Activated T-cell treated with anti-CD3 and anti-CD28 coated beads, Interleukin-2, amount 50 U/mL, for 4 hours (primary cell): ENCODE data around the gene DNHD1. TPM values are rescaled to one million over a fixed set of nuclear protein-coding genes. Genes with fewer than 3 reads are reported as not detected.

Experiments
- ATAC-seq, 2 donors: fragments of 200-7000 bp; cut with Tn5 transposase; one replicate each; pipeline ENCODE4 v1.10.0; 2021
- DNase-seq: peaks from one replicate; pipeline ENCODE4 v3.0.0-alpha.2; 2020
- H3K27me3 Mint-ChIP-seq: one replicate; pipeline ENCODE4 v1.8.0; 2021; ENCODE audit warnings: low read depth, mixed read lengths
- H3K36me3 Mint-ChIP-seq: one replicate; pipeline ENCODE4 v1.8.0; 2022; ENCODE audit warnings: mixed read lengths; ENCODE audit not compliant: insufficient read depth
- H3K4me1 Mint-ChIP-seq: one replicate; pipeline ENCODE4 v1.8.0; 2021; ENCODE audit warnings: low read depth, mixed read lengths
- H3K4me3 Mint-ChIP-seq: one replicate; pipeline ENCODE4 v1.8.0; 2021; ENCODE audit warnings: mild to moderate bottlenecking, moderate library complexity, mixed read lengths
- H3K9me3 Mint-ChIP-seq: one replicate; pipeline ENCODE4 v1.8.0; 2021; ENCODE audit warnings: mixed read lengths
- total RNA-seq, 3 donors: library from RNA; stranded (reverse); gene quantifications; one replicate each; pipeline ENCODE4 v1.2.1, GENCODE V29; 2021

Gene DNHD1
- total RNA-seq, 3 donors from 2014 or later, result 6.0 to 6.7 (median 6.1) TPM

DNA sequence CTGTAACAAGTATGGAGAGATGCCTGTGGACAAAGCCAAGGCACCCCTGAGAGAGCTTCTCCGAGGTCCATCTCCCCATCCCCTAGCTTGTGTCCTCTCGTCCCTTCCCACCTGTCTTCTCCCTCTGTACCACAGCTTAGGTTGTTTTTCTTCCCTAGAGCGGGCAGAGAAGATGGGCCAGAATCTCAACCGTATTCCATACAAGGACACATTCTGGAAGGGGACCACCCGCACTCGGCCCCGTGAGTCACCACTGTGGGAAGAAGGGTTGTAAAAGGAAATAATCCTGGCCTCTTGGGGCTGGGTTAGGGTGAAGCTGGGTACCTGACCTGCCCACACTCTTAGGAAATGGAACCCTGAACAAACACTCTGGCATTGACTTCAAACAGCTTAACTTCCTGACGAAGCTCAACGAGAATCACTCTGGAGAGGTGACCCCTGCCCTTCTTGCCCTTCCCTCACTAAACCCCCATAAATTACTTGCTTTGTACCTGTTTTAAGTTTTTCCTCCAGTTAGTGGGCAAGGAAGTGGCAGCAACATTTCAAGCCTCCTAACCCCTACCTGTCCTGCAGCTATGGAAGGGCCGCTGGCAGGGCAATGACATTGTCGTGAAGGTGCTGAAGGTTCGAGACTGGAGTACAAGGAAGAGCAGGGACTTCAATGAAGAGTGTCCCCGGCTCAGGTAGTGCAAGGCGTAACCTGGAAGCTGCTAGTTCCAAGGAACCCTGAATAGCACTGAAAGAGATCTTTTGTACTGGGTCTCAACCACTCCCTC lies 111.8 kb downstream of the DNHD1 start:
- ATAC-seq, result no peak
- Mint-ChIP-seq H3K4me3 (no peak overlapping the region), H3K27me3 (no peaks in the 10 kb centered on the region), H3K4me1 (peaks cover 38% of the 10 kb centered on the region), H3K9me3 (no peaks in the 10 kb centered on the region), H3K36me3 (peaks cover 27% of the 10 kb centered on the region)
- no peak for DNase-seq

DNA sequence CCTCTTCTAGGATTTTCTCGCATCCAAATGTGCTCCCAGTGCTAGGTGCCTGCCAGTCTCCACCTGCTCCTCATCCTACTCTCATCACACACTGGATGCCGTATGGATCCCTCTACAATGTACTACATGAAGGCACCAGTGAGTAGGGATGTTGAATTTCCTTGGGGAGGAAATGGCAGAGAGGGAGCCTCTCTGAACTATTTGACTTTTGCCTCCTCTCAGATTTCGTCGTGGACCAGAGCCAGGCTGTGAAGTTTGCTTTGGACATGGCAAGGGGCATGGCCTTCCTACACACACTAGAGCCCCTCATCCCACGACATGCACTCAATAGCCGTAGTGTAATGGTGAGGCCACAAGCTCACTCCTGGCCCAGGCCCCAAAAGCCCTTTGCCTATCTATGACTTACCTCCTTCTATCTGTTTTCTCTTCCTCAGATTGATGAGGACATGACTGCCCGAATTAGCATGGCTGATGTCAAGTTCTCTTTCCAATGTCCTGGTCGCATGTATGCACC lies 112.5 kb downstream of the DNHD1 start:
- Mint-ChIP-seq H3K36me3 (peaks cover 27% of the 10 kb centered on the region), H3K27me3 (no peaks in the 10 kb centered on the region), H3K4me3 (no peak overlapping the region), H3K9me3 (no peaks in the 10 kb centered on the region), H3K4me1 (peaks cover 38% of the 10 kb centered on the region)
- ATAC-seq (no peak), DNase-seq (no peak)

DNA sequence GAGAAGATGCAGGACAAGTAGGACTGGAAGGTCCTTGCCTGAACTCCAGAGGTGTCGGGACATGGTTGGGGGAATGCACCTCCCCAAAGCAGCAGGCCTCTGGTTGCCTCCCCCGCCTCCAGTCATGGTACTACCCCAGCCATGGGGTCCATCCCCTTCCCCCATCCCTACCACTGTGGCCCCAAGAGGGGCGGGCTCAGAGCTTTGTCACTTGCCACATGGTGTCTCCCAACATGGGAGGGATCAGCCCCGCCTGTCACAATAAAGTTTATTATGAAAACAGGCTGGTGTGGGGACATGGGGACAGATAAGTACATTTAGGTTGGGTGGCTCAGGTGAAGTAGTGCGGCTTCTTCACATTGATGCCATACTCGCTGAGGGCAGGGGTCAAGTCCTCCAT lies 113.5 kb downstream of the DNHD1 start:
- Mint-ChIP-seq H3K4me1 (peaks cover 39% of the 10 kb centered on the region), H3K36me3 (peaks cover 34% of the 10 kb centered on the region), H3K27me3 (no peaks in the 10 kb centered on the region), H3K4me3 (peak overlapping the region; percentile 91), H3K9me3 (no peaks in the 10 kb centered on the region)
- no peak for ATAC-seq
- DNase-seq, result no peak

DNA sequence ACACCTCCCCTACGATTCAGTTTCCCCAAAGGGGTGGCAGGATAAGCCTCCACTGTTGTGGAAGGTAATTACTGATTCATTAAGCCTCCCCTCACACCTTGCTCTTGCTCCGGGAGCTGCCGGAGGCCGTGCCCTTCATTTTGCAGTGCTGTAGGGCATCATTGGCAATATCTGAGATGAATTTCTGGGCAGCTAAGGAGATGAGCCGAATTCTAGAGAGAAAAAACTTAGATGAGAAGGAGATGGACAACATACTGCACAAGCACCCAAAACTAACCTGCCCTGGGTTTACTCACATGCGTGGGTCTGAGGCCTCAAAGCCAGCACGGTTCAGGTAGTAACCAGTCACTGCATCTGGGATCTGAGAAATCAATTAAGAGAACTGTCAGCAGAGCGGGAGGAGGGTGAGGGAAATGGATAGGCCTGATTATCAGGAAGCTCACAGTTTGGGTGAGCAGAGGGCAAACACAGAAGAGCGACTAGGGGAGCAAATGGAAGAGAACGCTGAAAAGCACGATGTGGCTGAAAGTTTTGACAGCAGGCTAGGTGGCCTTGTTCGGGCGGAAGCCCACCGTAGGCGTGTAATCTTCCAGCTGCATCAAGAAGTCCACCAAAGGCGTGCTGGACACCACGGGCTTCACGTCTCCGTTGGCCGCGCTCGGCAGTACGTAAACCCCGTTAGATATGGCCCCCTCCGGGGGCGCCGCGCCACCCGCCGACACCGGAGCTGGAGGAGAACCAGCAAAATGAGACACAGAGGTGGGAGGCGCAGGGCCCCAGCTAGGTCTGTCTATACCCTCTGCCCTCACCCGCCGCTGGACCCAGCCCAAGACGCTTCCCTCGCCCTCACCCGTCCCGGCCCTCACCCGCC lies 114.2 kb downstream of the DNHD1 start:
- peaks cover 44% of the 10 kb centered on the region for H3K4me1 Mint-ChIP-seq

DNA sequence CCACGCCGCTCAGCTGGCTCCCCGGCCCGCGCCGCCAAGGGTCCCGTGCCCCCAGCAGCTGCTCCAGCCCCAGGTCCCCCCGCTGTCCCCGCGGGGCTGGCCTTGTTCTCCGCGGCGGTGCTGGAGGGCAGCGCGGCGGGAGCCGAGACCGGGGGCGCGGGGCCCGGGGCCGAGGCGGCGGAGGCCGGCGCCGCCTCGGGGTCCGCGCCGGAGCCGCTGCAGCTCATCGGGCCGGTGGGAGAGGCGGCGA lies 114.8 kb downstream of the DNHD1 start:
- Mint-ChIP-seq H3K27me3 (no peaks in the 10 kb centered on the region), H3K36me3 (peaks cover 40% of the 10 kb centered on the region), H3K4me1 (peaks cover 47% of the 10 kb centered on the region), H3K4me3 (peak overlapping the region; percentile 91), H3K9me3 (no peaks in the 10 kb centered on the region)
- no peak for ATAC-seq
- DNase-seq, result no peak

More for the DNA sequence above, 114.2 kb downstream of the DNHD1 start:
- peak; percentile 19 to 21 for ATAC-seq
- Mint-ChIP-seq H3K27me3 (no peaks in the 10 kb centered on the region), H3K36me3 (peaks cover 40% of the 10 kb centered on the region), H3K9me3 (no peaks in the 10 kb centered on the region), H3K4me3 (peak overlapping the region; percentile 91)
- peak; percentile 30 for DNase-seq

DNA sequence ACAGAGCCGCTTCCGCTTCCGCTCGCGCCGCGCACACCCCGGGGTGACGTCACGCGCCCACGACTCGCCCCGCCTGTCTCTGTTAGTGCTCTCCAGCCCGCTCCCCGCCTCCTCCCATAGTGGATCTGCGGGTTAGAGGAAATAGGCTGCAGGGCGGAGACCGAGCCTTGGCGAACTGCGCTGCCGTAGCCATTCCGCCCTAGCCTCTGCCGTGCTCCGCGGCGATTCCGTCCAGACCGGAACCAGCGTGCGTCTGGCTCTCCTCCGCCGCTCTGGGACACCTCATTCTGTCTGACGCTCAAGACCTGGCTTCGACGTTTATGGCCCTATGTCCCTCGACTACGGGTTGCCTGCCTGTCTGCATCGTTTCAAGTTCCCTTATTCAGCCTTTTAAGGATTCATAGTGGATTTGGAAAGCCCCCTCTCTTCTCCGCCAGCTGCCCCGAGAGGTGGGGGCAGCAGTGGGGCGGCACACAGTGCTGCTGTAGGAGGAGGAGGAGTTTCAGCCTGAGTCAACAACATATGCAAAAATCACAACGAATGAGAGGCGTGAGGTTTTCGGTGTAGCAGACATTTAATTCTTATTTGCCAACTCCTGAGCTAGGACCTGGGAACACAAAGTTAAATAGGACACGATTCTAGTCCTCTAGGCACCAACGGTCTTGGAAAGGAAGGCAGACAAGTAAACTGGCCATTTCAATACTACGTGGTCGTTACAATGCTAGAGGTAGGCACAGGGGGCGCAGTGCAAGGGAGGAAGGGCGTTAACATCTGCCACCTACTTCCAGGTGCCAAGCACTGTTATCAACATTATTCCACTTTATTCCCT lies 115.3 kb downstream of the DNHD1 start, which contains the start of gene TAF10:
TSS of gene TAF10 (minus strand) at position 4 of the 829 bp plus-strand sequence. CDS start 27 bp downstream, outside the sequence.
- H3K9me3 Mint-ChIP-seq, result no peaks in the 10 kb centered on the region
- H3K27me3 Mint-ChIP-seq, result no peaks in the 10 kb centered on the region
- DNase-seq, result peak; percentile 95
- H3K36me3 Mint-ChIP-seq, result peaks cover 37% of the 10 kb centered on the region
- H3K4me1 Mint-ChIP-seq, result peaks cover 45% of the 10 kb centered on the region
- ATAC-seq, result peak; percentile 84 to 86
- peak within 1 kb of the TSS; percentile 91 for H3K4me3 Mint-ChIP-seq

DNA sequence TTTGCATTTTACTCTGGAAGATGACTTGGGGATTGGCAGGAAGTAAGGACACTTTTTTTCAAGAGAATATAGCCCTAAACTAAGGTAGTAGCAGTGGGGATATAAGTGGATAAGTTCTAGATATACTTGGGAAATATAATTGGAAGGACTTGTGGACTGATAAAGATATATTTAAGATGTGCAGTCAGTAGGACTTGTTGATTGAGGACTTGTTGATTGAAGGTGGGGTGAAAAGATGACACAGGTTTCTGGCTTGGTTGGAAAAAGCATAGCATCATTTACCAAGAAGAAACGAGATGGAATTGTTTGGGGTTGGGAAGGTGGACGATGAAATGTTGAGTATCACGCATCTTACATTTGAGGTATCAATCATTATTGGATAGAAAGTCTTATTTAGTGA lies 116.4 kb downstream of the DNHD1 start:
- Mint-ChIP-seq H3K36me3 (peaks cover 33% of the 10 kb centered on the region), H3K4me3 (no peak overlapping the region), H3K9me3 (no peaks in the 10 kb centered on the region), H3K4me1 (peaks cover 35% of the 10 kb centered on the region), H3K27me3 (no peaks in the 10 kb centered on the region)
- ATAC-seq (no peak), DNase-seq (no peak)

DNA sequence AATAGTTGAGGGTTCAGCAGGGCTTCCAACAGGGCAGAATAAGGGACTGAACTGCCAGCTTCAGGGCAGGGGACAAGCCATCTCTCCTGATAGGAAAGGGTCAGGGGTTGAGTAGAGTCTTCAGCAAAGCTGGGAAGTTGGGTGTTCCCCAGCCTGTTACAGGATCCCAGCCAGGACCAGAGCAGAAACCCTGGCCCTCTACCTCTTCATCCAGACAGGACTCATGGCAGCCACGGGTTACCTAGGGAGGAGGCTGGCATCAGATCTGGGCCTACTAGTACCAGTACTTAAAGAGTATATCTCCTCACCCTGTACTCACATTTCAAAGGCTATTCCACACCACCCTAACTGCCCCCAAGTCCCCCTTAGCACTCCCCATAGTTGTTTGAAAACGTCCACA lies 117.4 kb downstream of the DNHD1 start:
- H3K9me3 Mint-ChIP-seq, result no peaks in the 10 kb centered on the region
- no peak overlapping the region for H3K4me3 Mint-ChIP-seq
- no peak for ATAC-seq
- peaks cover 30% of the 10 kb centered on the region for H3K4me1 Mint-ChIP-seq
- H3K36me3 Mint-ChIP-seq, result peaks cover 25% of the 10 kb centered on the region
- no peaks in the 10 kb centered on the region for H3K27me3 Mint-ChIP-seq
- DNase-seq, result no peak

DNA sequence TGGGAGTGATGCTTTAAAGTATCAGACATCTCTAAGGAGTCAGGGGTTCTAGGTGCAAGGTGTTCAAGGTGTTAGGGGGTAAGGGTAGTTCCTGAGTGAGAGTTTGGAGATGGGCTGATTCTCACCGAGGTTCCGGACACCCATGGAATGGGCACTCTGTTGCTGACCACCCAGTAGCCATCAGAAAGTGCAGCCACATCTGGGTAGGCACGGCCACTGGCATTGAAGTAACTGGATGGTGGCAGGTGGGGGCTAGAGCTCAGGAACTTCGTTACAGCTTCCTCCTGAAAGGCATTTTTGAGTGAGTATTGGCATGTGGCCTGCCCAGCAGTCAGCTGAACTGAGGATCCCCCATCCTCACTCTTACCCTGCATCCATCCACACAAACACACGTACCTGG lies 118.0 kb downstream of the DNHD1 start:
- no peaks in the 10 kb centered on the region for H3K27me3 Mint-ChIP-seq
- peaks cover 19% of the 10 kb centered on the region for H3K36me3 Mint-ChIP-seq
- peaks cover 24% of the 10 kb centered on the region for H3K4me1 Mint-ChIP-seq
- no peaks in the 10 kb centered on the region for H3K9me3 Mint-ChIP-seq
- no peak overlapping the region for H3K4me3 Mint-ChIP-seq
- ATAC-seq (no peak), DNase-seq (no peak)

DNA sequence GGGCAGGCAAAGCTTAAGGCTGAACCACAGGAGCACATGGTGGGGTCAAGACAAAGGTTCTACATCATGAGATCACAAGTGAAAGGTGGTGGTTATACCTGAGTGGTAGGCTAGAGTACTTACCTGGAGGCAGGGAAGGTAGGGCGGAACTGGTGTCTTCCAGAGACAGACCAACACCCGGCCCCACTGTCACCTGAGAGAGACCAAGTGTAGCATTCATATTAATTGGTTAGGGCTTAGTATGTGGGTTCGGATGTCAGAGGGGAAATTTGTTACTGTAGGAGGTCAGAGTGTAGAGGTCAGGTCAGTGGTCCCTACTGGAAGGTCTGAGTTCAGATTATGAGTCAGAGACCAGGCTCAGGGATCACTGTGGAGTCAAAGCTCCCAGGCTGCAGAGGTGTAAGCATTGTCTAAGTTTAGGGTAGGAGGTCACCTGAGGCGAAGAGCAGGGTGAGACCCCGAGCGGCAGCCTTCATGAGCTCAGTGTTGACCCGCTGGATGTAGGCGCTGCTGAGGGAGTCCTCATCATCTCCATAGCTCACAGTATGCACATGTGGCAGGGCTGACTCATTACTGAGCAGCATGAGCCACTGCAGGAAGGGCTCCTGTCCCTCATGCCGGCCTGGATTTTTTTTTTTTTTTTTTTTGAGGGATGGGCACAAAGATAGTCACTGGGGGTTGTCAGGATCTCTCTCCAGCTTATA lies 119.0 kb downstream of the DNHD1 start:
- ATAC-seq, result no peak
- no peaks in the 10 kb centered on the region for H3K9me3 Mint-ChIP-seq
- H3K4me1 Mint-ChIP-seq, result peaks cover 15% of the 10 kb centered on the region
- peaks cover 17% of the 10 kb centered on the region for H3K36me3 Mint-ChIP-seq
- no peaks in the 10 kb centered on the region for H3K27me3 Mint-ChIP-seq
- no peak overlapping the region for H3K4me3 Mint-ChIP-seq
- DNase-seq, result no peak

DNA sequence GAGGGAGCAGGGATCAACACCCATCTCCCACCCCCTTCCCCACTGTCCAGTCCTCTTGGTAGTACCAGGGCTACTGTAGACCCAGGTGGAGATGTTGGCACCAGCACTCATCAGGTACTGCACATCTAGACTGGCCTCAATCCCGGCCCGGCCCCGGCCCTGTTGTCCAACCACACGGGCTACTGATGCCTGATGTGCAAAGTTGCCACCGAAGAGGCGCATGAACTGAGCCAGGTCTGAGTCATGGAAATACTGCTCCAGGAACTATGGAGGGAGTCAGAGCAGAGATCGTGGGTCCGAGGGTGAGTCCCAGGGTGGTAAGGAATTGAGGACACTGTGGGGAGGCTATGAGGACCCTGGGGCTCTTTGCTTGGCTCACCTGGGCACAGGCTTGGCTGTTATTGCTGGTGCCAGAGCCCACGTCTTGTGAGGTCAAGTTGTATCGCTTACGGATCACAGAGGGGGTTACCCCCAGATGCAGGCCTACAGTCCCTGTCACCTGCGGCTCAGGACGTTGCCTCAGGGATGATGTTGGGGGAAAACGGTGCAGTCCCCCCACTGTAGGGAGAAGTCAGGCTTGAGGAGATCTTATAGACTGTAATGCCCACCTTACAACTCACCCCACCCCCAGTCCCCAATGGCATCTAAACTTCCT lies 119.6 kb downstream of the DNHD1 start:
- Mint-ChIP-seq H3K4me3 (peak overlapping the region; percentile 24), H3K9me3 (no peaks in the 10 kb centered on the region), H3K27me3 (no peaks in the 10 kb centered on the region), H3K4me1 (peaks cover 9% of the 10 kb centered on the region), H3K36me3 (peaks cover 13% of the 10 kb centered on the region)
- no peak for ATAC-seq
- DNase-seq, result no peak

DNA sequence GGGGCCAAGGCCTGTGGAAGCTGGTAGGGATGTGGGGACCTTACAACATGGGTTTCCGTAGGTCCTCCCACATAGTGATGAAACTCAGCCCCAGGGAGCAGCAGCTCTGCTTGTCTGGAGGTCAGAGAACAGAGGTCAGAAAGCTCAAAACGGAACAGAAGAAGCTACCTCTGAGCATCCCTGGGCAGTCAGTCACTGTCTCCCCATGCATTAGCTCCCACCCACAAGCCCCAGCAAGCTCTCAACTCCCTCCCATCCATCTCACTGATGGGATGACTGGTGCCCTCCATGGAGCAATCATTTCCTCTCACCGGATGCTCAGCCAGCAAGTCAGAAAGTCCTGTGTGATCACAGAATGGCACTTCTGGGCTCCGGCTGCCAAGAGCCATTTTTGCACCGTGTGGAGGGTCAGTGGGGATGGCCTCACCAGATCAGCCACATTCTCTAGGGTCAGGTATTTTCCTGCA lies 120.3 kb downstream of the DNHD1 start:
- H3K36me3 Mint-ChIP-seq, result peaks cover 13% of the 10 kb centered on the region
- DNase-seq, result no peak
- no peak overlapping the region for H3K4me3 Mint-ChIP-seq
- no peaks in the 10 kb centered on the region for H3K27me3 Mint-ChIP-seq
- no peak for ATAC-seq
- H3K9me3 Mint-ChIP-seq, result no peaks in the 10 kb centered on the region
- H3K4me1 Mint-ChIP-seq, result peaks cover 9% of the 10 kb centered on the region
